ENCODE data around the gene MATK. TPM values are rescaled to one million over a fixed set of nuclear protein-coding genes. Genes with fewer than 3 reads are reported as not detected.

Gene MATK
- total RNA-seq (2022) (not detected in 2 replicates), Bru-seq, nascent RNA (percentile 4 among the genes with signal in this experiment), BruChase-seq, experiment 1, labeled RNA remaining after a 6-hour chase (percentile 4 among the genes with signal in this experiment), BruChase-seq, experiment 2, labeled RNA remaining after a 2-hour chase (not detected)
- long read RNA-seq: 0 reads

- Mint-ChIP-seq H3K9me3 (ENCODE audit: low read depth, unreplicated experiment) (peaks cover 7% of the 10 kb centered on the region), H3K27ac (ENCODE audit: unreplicated experiment) (no peak within 1 kb of the TSS), H3K27me3 (ENCODE audit: unreplicated experiment) (peaks cover 28% of the 10 kb centered on the region), H3K4me3 (ENCODE audit: low read depth, unreplicated experiment) (peak within 1 kb of the TSS; percentile 12), H3K36me3 (ENCODE audit: insufficient read depth, unreplicated experiment) (no peaks in the 10 kb centered on the region), H3K4me1 (ENCODE audit: low read depth, unreplicated experiment) (no peaks in the 10 kb centered on the region)
- no peak for TF ChIP-seq CTCF (IDR thresholded peaks at IDR 0.05; ENCODE audit: unreplicated experiment)
- BruUV-seq (replicated peaks): no TSS peak
- intact Hi-C loops (cut with micrococcal nuclease; ENCODE audit: unreplicated experiment): no loop called here
- CTCF ChIA-PET: no interaction called here
- no peak for DNase-seq
Measured at GRCh38 chr19:3785938-3786824, at the start of gene MATK. MATK (minus strand) TSS chr19:3786381; CDS start chr19:3785135, 1,246 bp downstream.

GRCh38 chr19:3835055-3835435 is 48.9 kb upstream of the MATK start:
- no peak for DNase-seq
- intact Hi-C loops (cut with micrococcal nuclease; ENCODE audit: unreplicated experiment): no loop called here
- H3K4me1 Mint-ChIP-seq (ENCODE audit: low read depth, unreplicated experiment): no peaks in the 10 kb centered on the region
- H3K27ac Mint-ChIP-seq (ENCODE audit: unreplicated experiment): no peak overlapping the region
- H3K36me3 Mint-ChIP-seq (ENCODE audit: insufficient read depth, unreplicated experiment): peaks cover 5% of the 10 kb centered on the region
- H3K9me3 Mint-ChIP-seq (ENCODE audit: low read depth, unreplicated experiment): no peaks in the 10 kb centered on the region
- peaks cover 20% of the 10 kb centered on the region for H3K27me3 Mint-ChIP-seq (ENCODE audit: unreplicated experiment)
- no TSS peak for BruUV-seq (replicated peaks)
- TF ChIP-seq CTCF (IDR thresholded peaks at IDR 0.05; ENCODE audit: unreplicated experiment): no peak
- H3K4me3 Mint-ChIP-seq (ENCODE audit: low read depth, unreplicated experiment): no peak overlapping the region
- CTCF ChIA-PET: interaction anchor here (0.6 kb wide), 1 partner anchor 455 kb away, joined by 3 read pairs; no protein-coding TSS in a partner anchor

GRCh38 chr19:3834349-3835054 is 48.3 kb upstream of the MATK start:
- DNase-seq: no peak
- no peaks in the 10 kb centered on the region for H3K4me1 Mint-ChIP-seq (ENCODE audit: low read depth, unreplicated experiment)
- intact Hi-C loops (cut with micrococcal nuclease; ENCODE audit: unreplicated experiment): no loop called here
- H3K4me3 Mint-ChIP-seq (ENCODE audit: low read depth, unreplicated experiment): no peak overlapping the region
- BruUV-seq (replicated peaks): no TSS peak
- no peaks in the 10 kb centered on the region for H3K36me3 Mint-ChIP-seq (ENCODE audit: insufficient read depth, unreplicated experiment)
- H3K27me3 Mint-ChIP-seq (ENCODE audit: unreplicated experiment): peaks cover 14% of the 10 kb centered on the region
- CTCF ChIA-PET: interaction anchor here (0.6 kb wide), 1 partner anchor 454 kb away, joined by 3 read pairs; no protein-coding TSS in a partner anchor
- H3K27ac Mint-ChIP-seq (ENCODE audit: unreplicated experiment): no peak overlapping the region
- no peak for TF ChIP-seq CTCF (IDR thresholded peaks at IDR 0.05; ENCODE audit: unreplicated experiment)
- H3K9me3 Mint-ChIP-seq (ENCODE audit: low read depth, unreplicated experiment): no peaks in the 10 kb centered on the region

- Mint-ChIP-seq H3K4me1 (ENCODE audit: low read depth, unreplicated experiment) (no peaks in the 10 kb centered on the region), H3K4me3 (ENCODE audit: low read depth, unreplicated experiment) (no peak overlapping the region), H3K27ac (ENCODE audit: unreplicated experiment) (no peak overlapping the region), H3K27me3 (ENCODE audit: unreplicated experiment) (peaks cover 13% of the 10 kb centered on the region), H3K36me3 (ENCODE audit: insufficient read depth, unreplicated experiment) (no peaks in the 10 kb centered on the region), H3K9me3 (ENCODE audit: low read depth, unreplicated experiment) (no peaks in the 10 kb centered on the region)
- no TSS peak for BruUV-seq (replicated peaks)
- CTCF ChIA-PET: no interaction called here
- no peak for DNase-seq
- TF ChIP-seq CTCF (IDR thresholded peaks at IDR 0.05; ENCODE audit: unreplicated experiment): no peak
- intact Hi-C loops (cut with micrococcal nuclease; ENCODE audit: unreplicated experiment): no loop called here
Measured at GRCh38 chr19:3833578-3834348, 47.6 kb upstream of the MATK start.
